GM12878 (cell line): ENCODE measurements around the gene MBD5. TPM values are rescaled to one million over a fixed set of nuclear protein-coding genes. Genes with fewer than 3 reads are reported as not detected.

ENCODE experiments used
- ATAC-seq: fragments of 200-7000 bp; cut with Tn5 transposase; 3 replicates; pipeline ENCODE4 v1.9.1; 2020; ENCODE audit warnings: mild to moderate bottlenecking, moderate library complexity
- BruUV-seq: library from RNA; stranded (reverse); fragments of 400-500 nt; replicated peaks from 2 replicates; lab custom pipeline; 2021; lab: Mats Ljungman, UMichigan
- CTCF ChIA-PET: fragments of 300-600 bp; sonication (Branson Sonifier 250); formaldehyde crosslinking; extraction: SDS; loops from one replicate; lab custom pipeline; 2021; ENCODE audit warnings: inconsistent platforms; lab: Yijun Ruan, JAX
- POLR2A ChIA-PET: fragments of 350-600 bp; formaldehyde crosslinking; extraction: SDS; loops from one replicate; lab custom pipeline; 2021; ENCODE audit warnings: inconsistent platforms; lab: Charles Lee
- RAD21 ChIA-PET: fragments of 300-600 bp; sonication (Branson Sonifier 250); formaldehyde crosslinking; loops from one replicate; lab custom pipeline; 2023; ENCODE audit warnings: antibody characterized with exemption; ENCODE audit not compliant: unreplicated experiment; lab: Charles Lee
- SMC1A ChIA-PET: fragments of 300-600 bp; sonication (Branson Sonifier 250); formaldehyde crosslinking; loops from one replicate; lab custom pipeline; 2023; ENCODE audit not compliant: unreplicated experiment, uncharacterized antibody; lab: Charles Lee
- DNase-seq: peaks from one replicate; pipeline ENCODE4 v3.0.0-alpha.2; 2011; ENCODE audit warnings: low read depth, low spot score
- FAIRE-seq: peaks from 3 replicates; lab custom pipeline; 2011; peaks lifted over from hg19 to GRCh38; lab: Jason Lieb, UNC
- H2AFZ ChIP-seq: 2 replicates; pipeline ENCODE4 v1.6.0; 2011; ENCODE audit warnings: low read depth, low read length, control low read depth; ENCODE audit not compliant: control insufficient read depth
- H3K27ac ChIP-seq: 2 replicates; pipeline ENCODE4 v1.5.1; 2011; ENCODE audit warnings: control low read depth; ENCODE audit not compliant: control insufficient read depth, insufficient read depth
- H3K27me3 ChIP-seq, 2 experiments: replicated peaks in 1 of 2; 2 replicates each; pipeline versions ENCODE4 v1.6.0 to v1.6.1; 2011; ENCODE audit warnings: low read length in 1 of 2; ENCODE audit not compliant: control insufficient read depth in 2 of 2, insufficient read depth in 2 of 2
- H3K36me3 ChIP-seq, 2 experiments: 2 replicates each; pipeline ENCODE4 v1.5.1; 2011; ENCODE audit warnings: low read length in 1 of 2; ENCODE audit not compliant: control insufficient read depth in 2 of 2, insufficient read depth in 2 of 2
- H3K4me1 ChIP-seq: 2 replicates; pipeline ENCODE4 v1.6.1; 2011; ENCODE audit warnings: mild to moderate bottlenecking, low read length, moderate library complexity, mixed read lengths; ENCODE audit not compliant: control insufficient read depth, insufficient read depth
- H3K4me2 ChIP-seq: 2 replicates; pipeline ENCODE4 v1.6.0; 2011; ENCODE audit warnings: control low read depth; ENCODE audit not compliant: control insufficient read depth, insufficient read depth
- H3K4me3 ChIP-seq: fragments of 200-600 bp; sonication (generic); 2 replicates; pipeline ENCODE4 v1.5.1; 2016
- H3K79me2 ChIP-seq: 2 replicates; pipeline ENCODE4 v1.6.0; 2011; ENCODE audit warnings: low read length; ENCODE audit not compliant: control insufficient read depth, insufficient read depth
- H3K9ac ChIP-seq: 2 replicates; pipeline ENCODE4 v1.8.0; 2011; ENCODE audit warnings: low read length, control low read depth, mixed read lengths; ENCODE audit not compliant: control insufficient read depth, insufficient read depth
- H3K9me3 ChIP-seq: replicated peaks from 3 replicates; pipeline ENCODE4 v1.5.1; 2011; ENCODE audit warnings: mild to moderate bottlenecking, low read length; ENCODE audit not compliant: control insufficient read depth, insufficient read depth
- H4K20me1 ChIP-seq: 2 replicates; pipeline ENCODE4 v1.6.0; 2011; ENCODE audit not compliant: control insufficient read depth, insufficient read depth
- EP300 ChIP-seq, 2 experiments: fragments of 150-350 bp in 1 of 2; IDR thresholded peaks; 2 replicates each; pipeline ENCODE4 v1.6.1; 2011 to 2012; ENCODE audit warnings: low read depth in 2 of 2, low read length in 2 of 2, borderline replicate concordance in 1 of 2, improper control_type of control experiment in 1 of 2, inconsistent platforms in 1 of 2; ENCODE audit not compliant: control insufficient read depth in 1 of 2
- EZH2 ChIP-seq: IDR thresholded peaks from 2 replicates; pipeline ENCODE4 v1.6.1; 2012; ENCODE audit warnings: low read depth, mild to moderate bottlenecking, control low read depth, inconsistent platforms, low read length, borderline replicate concordance; ENCODE audit not compliant: control insufficient read depth
- JUND ChIP-seq: IDR thresholded peaks from 2 replicates; pipeline ENCODE4 v1.6.1; 2012; ENCODE audit warnings: low read depth, mild to moderate bottlenecking, low read length, improper control_type of control experiment, moderate library complexity
- MEF2A ChIP-seq: IDR thresholded peaks from 2 replicates; pipeline ENCODE4 v1.6.1; 2011; ENCODE audit warnings: low read depth, mild to moderate bottlenecking, low read length, moderate library complexity; ENCODE audit not compliant: insufficient read depth
- MXI1 ChIP-seq: fragments of 150-350 bp; IDR thresholded peaks from 2 replicates; pipeline ENCODE4 v1.6.1; 2011; ENCODE audit warnings: low read depth, mild to moderate bottlenecking, inconsistent platforms, low read length, improper control_type of control experiment
- RAD51 ChIP-seq: fragments of 450-650 bp; IDR thresholded peaks from 2 replicates; pipeline ENCODE4 v1.6.1; 2016; ENCODE audit warnings: moderate library complexity, mild to moderate bottlenecking, inconsistent platforms
- SMARCA5 ChIP-seq: fragments of 450-650 bp; IDR thresholded peaks from 2 replicates; pipeline ENCODE4 v1.6.1; 2017; ENCODE audit warnings: mild to moderate bottlenecking
- WGBS: methylation state at CpG from one replicate; pipeline ENCODE4 v1.1.6; 2016; ENCODE audit warnings: low lambda C conversion rate; ENCODE audit not compliant: insufficient replicate concordance, insufficient coverage; ENCODE audit errors: missing lambda C conversion rate; 5-methylcytosine and 5-hydroxymethylcytosine counted together
- in situ Hi-C: fragments of 300-500 bp; cut with MboI; formaldehyde crosslinking; loops from 9 replicates; pipeline ENCODE4 v1.14.3; 2018; ENCODE audit warnings: mixed read lengths
- intact Hi-C: fragments of 100-400 bp; cut with micrococcal nuclease; formaldehyde crosslinking; loops from one replicate; pipeline ENCODE4 v1.14.2; 2022; ENCODE audit not compliant: unreplicated experiment
- polyA plus RNA-seq, 11 experiments: library from polyadenylated mRNA; depleted of rRNA in 4 of 11; unstranded in 6 of 11; stranded (reverse) in 5 of 11; fragments of >200 nt; fragmentation: Nextera tagmentation in 4 of 11; fragmentation: Illumina TruSeq in 1 of 11; extraction: Ambion mirVana in 4 of 11; extraction: Trizol in 1 of 11; gene quantifications; 1 replicate in 1 of 11; 2 replicates in 10 of 11; pipeline versions ENCODE4 v1.2.1 to v1.2.3, GENCODE V29; 2011 to 2016; ENCODE audit warnings: inconsistent platforms in 2 of 11, missing spikeins in 2 of 11, low read depth in 1 of 11
- total RNA-seq, 4 experiments: library from RNA; depleted of rRNA in 3 of 4; stranded (reverse); fragments of >200 nt in 3 of 4; fragmentation: Illumina TruSeq in 1 of 4; extraction: Trizol in 1 of 4; gene quantifications; 2 replicates each; pipeline versions ENCODE4 v1.2.1 to v1.2.3, GENCODE V29; 2013 to 2021
- TF ChIP-seq, protein P1 (sequence below): fragments of 450-650 bp; formaldehyde crosslinking; IDR thresholded peaks from 2 replicates; pipeline ENCODE4 v1.4.0; 2020; ENCODE audit warnings: mild to moderate bottlenecking, moderate library complexity

Gene MBD5
- total and polyA plus RNA-seq, 10 of the 15 experiments (the other 5 are each of a cell fraction or from before 2014, with no cell fraction given) = 7.4 to 58.0 (median 21.2) TPM

DNA sequence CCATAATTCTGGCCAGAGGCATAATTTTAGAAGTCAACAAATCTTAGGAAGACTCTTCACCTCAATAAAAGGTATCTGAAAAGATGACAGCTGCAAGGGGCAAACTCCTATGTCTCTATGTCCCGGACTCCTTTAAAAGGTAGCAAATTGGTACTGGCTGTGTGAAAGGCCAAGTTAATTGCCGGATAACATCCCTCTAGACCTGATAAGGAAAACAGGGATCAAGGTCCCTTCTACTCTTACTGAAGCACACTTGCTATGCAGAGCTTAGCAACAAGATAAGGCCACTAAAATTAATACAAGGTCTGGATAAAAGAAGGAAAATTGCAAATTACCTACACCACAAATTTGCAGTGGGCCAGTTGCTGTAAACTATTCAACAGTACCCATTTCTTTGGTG, 482.6 kb downstream of the MBD5 start:
- H3K9me3 ChIP-seq = no peaks in the 10 kb centered on the region

More for the DNA sequence above, 482.6 kb downstream of the MBD5 start:
- Histone ChIP-seq H3K4me2 (no peak overlapping the region), H3K79me2 (no peaks in the 10 kb centered on the region), H3K27ac (no peak overlapping the region), H3K9ac (no peak overlapping the region), H3K4me3 (no peak overlapping the region), H4K20me1 (no peaks in the 10 kb centered on the region), H3K4me1 (no peaks in the 10 kb centered on the region), H3K36me3 (no peaks in the 10 kb centered on the region), H3K27me3 (no peaks in the 10 kb centered on the region), H2AFZ (no peak overlapping the region)
- no peak for DNase-seq
- 89% methylated on average over 2 of the region's 2 CpGs for WGBS
- no peak for ATAC-seq
- ChIA-PET RAD21 (interaction anchor here (1.0 to 1.8 kb wide), 2 partner anchors 487 to 514 kb away, joined by 3 read pairs; no protein-coding TSS in a partner anchor), POLR2A (no interaction called here), SMC1A (interaction anchor here (1.3 kb wide), 1 partner anchor 9 kb away, joined by 4 read pairs; no protein-coding TSS in a partner anchor), CTCF (interaction anchor here (8.5 kb wide), 1 partner anchor 514 kb away, joined by 275 read pairs; no protein-coding TSS in a partner anchor)
- intact Hi-C loops = loop anchor here (10.0 kb wide), 1 partner anchor 299 kb away; no protein-coding TSS in a partner anchor
- no peak for TF ChIP-seq RAD51
- TF ChIP-seq EP300 (IDR thresholded peaks at IDR 0.05; ENCODE audit: borderline replicate concordance in 1 of 2, control insufficient read depth in 1 of 2, low read depth in 2 of 2, low read length in 2 of 2) = no peak
- TF ChIP-seq, protein P1, sequence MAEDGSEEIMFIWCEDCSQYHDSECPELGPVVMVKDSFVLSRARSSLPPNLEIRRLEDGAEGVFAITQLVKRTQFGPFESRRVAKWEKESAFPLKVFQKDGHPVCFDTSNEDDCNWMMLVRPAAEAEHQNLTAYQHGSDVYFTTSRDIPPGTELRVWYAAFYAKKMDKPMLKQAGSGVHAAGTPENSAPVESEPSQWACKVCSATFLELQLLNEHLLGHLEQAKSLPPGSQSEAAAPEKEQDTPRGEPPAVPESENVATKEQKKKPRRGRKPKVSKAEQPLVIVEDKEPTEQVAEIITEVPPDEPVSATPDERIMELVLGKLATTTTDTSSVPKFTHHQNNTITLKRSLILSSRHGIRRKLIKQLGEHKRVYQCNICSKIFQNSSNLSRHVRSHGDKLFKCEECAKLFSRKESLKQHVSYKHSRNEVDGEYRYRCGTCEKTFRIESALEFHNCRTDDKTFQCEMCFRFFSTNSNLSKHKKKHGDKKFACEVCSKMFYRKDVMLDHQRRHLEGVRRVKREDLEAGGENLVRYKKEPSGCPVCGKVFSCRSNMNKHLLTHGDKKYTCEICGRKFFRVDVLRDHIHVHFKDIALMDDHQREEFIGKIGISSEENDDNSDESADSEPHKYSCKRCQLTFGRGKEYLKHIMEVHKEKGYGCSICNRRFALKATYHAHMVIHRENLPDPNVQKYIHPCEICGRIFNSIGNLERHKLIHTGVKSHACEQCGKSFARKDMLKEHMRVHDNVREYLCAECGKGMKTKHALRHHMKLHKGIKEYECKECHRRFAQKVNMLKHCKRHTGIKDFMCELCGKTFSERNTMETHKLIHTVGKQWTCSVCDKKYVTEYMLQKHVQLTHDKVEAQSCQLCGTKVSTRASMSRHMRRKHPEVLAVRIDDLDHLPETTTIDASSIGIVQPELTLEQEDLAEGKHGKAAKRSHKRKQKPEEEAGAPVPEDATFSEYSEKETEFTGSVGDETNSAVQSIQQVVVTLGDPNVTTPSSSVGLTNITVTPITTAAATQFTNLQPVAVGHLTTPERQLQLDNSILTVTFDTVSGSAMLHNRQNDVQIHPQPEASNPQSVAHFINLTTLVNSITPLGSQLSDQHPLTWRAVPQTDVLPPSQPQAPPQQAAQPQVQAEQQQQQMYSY = no peak
- TF ChIP-seq EZH2 = no peak
- TF ChIP-seq MXI1 = no peak
- TF ChIP-seq SMARCA5 = no peak
- no peak for TF ChIP-seq JUND
- TF ChIP-seq MEF2A = no peak
- no peak for FAIRE-seq
- BruUV-seq = no TSS peak
- in situ Hi-C loops = no loop called here
